Peyer's patch (tissue), 4 donors: ENCODE data around the gene ANKFN1. TPM values are rescaled to one million over a fixed set of nuclear protein-coding genes. Genes with fewer than 3 reads are reported as not detected.

ENCODE experiments used
- DNase-seq, 3 donors: peaks; one replicate each; pipeline ENCODE4 v3.0.0-alpha.2; 2017 to 2019
- H3K27ac ChIP-seq, 4 donors: fragments of 200-600 bp; sonication (generic); one replicate each; pipeline ENCODE4 v1.5.1; 2016 to 2019
- H3K27me3 ChIP-seq, 2 donors: fragments of 200-600 bp; sonication (generic); one replicate each; pipeline ENCODE4 v1.5.1; 2019
- H3K36me3 ChIP-seq, 3 donors: fragments of 200-600 bp; sonication (generic); one replicate each; pipeline ENCODE4 v1.5.1; 2016 to 2019
- H3K4me1 ChIP-seq, 4 donors: fragments of 200-600 bp; sonication (generic); one replicate each; pipeline ENCODE4 v1.5.1; 2016 to 2019
- H3K4me3 ChIP-seq, 4 donors: fragments of 200-600 bp; sonication (generic); 1 replicate in 3 of 4; 2 replicates in 1 of 4; pipeline ENCODE4 v1.5.1; 2016 to 2019; ENCODE audit warnings: mild to moderate bottlenecking in 1 of 4
- H3K9me3 ChIP-seq, 4 donors: fragments of 200-600 bp; sonication (generic); one replicate each; pipeline ENCODE4 v1.5.1; 2016 to 2019; ENCODE audit warnings: mild to moderate bottlenecking in 1 of 4
- CTCF ChIP-seq, 6 experiments: fragments of 450-650 bp in 4 of 6; fragments of 200-600 bp in 2 of 6; sonication (generic) in 1 of 6; IDR thresholded peaks; one replicate each; pipeline ENCODE4 v1.5.1; 2017 to 2019; ENCODE audit warnings: antibody characterized with exemption in 6 of 6, mild to moderate bottlenecking in 3 of 6, moderate library complexity in 1 of 6
- POLR2A ChIP-seq, 2 donors: fragments of 450-650 bp; IDR thresholded peaks; one replicate each; pipeline ENCODE4 v1.5.1; 2017; ENCODE audit warnings: antibody characterized with exemption in 2 of 2, mild to moderate bottlenecking in 2 of 2, moderate library complexity in 2 of 2
- total RNA-seq, 4 donors: library from RNA; depleted of rRNA; stranded (reverse); fragments of >200 nt; gene quantifications; one replicate each; pipeline ENCODE4 v1.1.0, GENCODE V29; 2016

ANKFN1 gene
- total RNA-seq, 4 donors from 2014 or later = 0.95 to 2.0 (median 1.6) TPM; not detected in 1

GRCh38 chr17:56426901-56427300, 273.6 kb downstream of the ANKFN1 start:
- no peaks in the 10 kb centered on the region for H3K4me1 ChIP-seq
- no peak overlapping the region for H3K4me3 ChIP-seq
- no peaks in the 10 kb centered on the region for H3K9me3 ChIP-seq
- no peak for TF ChIP-seq POLR2A (IDR thresholded peaks at IDR 0.05)
- TF ChIP-seq CTCF (IDR thresholded peaks at IDR 0.05) = no peak
- no peak for DNase-seq
- no peaks in the 10 kb centered on the region for H3K36me3 ChIP-seq
- no peaks in the 10 kb centered on the region for H3K27me3 ChIP-seq
- H3K27ac ChIP-seq = no peak overlapping the region

GRCh38 chr17:56431736-56432135, 278.5 kb downstream of the ANKFN1 start:
- H3K9me3 ChIP-seq = no peaks in the 10 kb centered on the region
- H3K27ac ChIP-seq = no peak overlapping the region
- no peaks in the 10 kb centered on the region for H3K4me1 ChIP-seq
- TF ChIP-seq POLR2A (IDR thresholded peaks at IDR 0.05) (no peak), CTCF (IDR thresholded peaks at IDR 0.05) (no peak)
- H3K4me3 ChIP-seq = no peak overlapping the region
- no peaks in the 10 kb centered on the region for H3K36me3 ChIP-seq
- H3K27me3 ChIP-seq = no peaks in the 10 kb centered on the region
- DNase-seq = no peak

- DNase-seq = no peak
- Histone ChIP-seq H3K27ac (no peak overlapping the region), H3K4me3 (no peak overlapping the region), H3K36me3 (no peaks in the 10 kb centered on the region), H3K9me3 (no peaks in the 10 kb centered on the region), H3K4me1 (no peaks in the 10 kb centered on the region), H3K27me3 (no peaks in the 10 kb centered on the region)
- TF ChIP-seq CTCF (IDR thresholded peaks at IDR 0.05) = no peak
- TF ChIP-seq POLR2A (IDR thresholded peaks at IDR 0.05) = no peak
Observed at GRCh38 chr17:56432443-56432842, 279.2 kb downstream of the ANKFN1 start.

- Histone ChIP-seq H3K36me3 (no peaks in the 10 kb centered on the region), H3K27me3 (no peaks in the 10 kb centered on the region)
Observed at GRCh38 chr17:56434610-56435009, 281.3 kb downstream of the ANKFN1 start.

GRCh38 chr17:56436142-56436541, 282.9 kb downstream of the ANKFN1 start:
- H3K4me3 ChIP-seq = no peak overlapping the region
- no peak for TF ChIP-seq POLR2A (IDR thresholded peaks at IDR 0.05)
- no peak for TF ChIP-seq CTCF (IDR thresholded peaks at IDR 0.05)

More at GRCh38 chr17:56434610-56435009, 281.3 kb downstream of the ANKFN1 start:
- Histone ChIP-seq H3K9me3 (no peaks in the 10 kb centered on the region), H3K4me1 (no peaks in the 10 kb centered on the region), H3K4me3 (no peak overlapping the region), H3K27ac (no peak overlapping the region)
- TF ChIP-seq POLR2A (IDR thresholded peaks at IDR 0.05) (no peak), CTCF (IDR thresholded peaks at IDR 0.05) (no peak)
- no peak for DNase-seq

GRCh38 chr17:56440419-56440818, 287.1 kb downstream of the ANKFN1 start:
- Histone ChIP-seq H3K4me3 (no peak overlapping the region), H3K36me3 (no peaks in the 10 kb centered on the region), H3K27ac (no peak overlapping the region), H3K9me3 (no peaks in the 10 kb centered on the region), H3K4me1 (no peaks in the 10 kb centered on the region), H3K27me3 (no peaks in the 10 kb centered on the region)
- no peak for DNase-seq
- TF ChIP-seq POLR2A (IDR thresholded peaks at IDR 0.05) (no peak), CTCF (IDR thresholded peaks at IDR 0.05) (no peak)

More at GRCh38 chr17:56436142-56436541, 282.9 kb downstream of the ANKFN1 start:
- Histone ChIP-seq H3K4me1 (no peaks in the 10 kb centered on the region), H3K9me3 (no peaks in the 10 kb centered on the region), H3K36me3 (no peaks in the 10 kb centered on the region), H3K27me3 (no peaks in the 10 kb centered on the region), H3K27ac (no peak overlapping the region)
- no peak for DNase-seq
